Hematopoietic multipotent progenitor cell treated with erythropoietin and hydrocortisone succinate and interleukin-3 and kit ligand, for 4 days (in vitro differentiated cells): ENCODE data around the gene HIGD2A.
"Not testable (repeated sequence)": the region's sequence is repeated elsewhere in the genome, so short reads cannot be mapped to it uniquely, and the experiment has no call there.

Experiments
- DNase-seq: peaks from one replicate; pipeline ENCODE4 v3.0.0-alpha.2; 2015

Gene HIGD2A

DNA sequence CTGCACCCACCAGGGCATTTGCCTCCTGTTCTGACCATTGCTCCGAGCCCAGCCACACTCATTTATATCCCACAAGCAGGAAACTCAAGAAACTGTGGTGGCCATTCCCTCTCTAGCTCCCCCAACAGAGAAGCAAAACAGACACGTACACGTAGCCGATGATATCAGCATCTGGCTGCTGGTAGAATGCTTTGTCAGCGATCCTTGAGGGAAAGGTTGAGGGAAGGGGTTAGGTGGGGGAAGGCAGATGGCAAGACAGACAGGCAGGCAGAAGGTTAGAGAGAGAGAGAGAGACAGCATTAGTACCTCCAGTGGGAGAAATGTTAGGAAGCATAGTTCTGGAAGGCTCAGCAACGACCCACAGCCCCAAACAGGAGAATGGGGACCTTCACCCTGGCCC, 7.8 kb downstream of the HIGD2A start:
- DNase-seq = no peak

- DNase-seq = no peak
Observed at GRCh38 chr5:176397736-176398420, 9.3 kb downstream of the HIGD2A start.

DNA sequence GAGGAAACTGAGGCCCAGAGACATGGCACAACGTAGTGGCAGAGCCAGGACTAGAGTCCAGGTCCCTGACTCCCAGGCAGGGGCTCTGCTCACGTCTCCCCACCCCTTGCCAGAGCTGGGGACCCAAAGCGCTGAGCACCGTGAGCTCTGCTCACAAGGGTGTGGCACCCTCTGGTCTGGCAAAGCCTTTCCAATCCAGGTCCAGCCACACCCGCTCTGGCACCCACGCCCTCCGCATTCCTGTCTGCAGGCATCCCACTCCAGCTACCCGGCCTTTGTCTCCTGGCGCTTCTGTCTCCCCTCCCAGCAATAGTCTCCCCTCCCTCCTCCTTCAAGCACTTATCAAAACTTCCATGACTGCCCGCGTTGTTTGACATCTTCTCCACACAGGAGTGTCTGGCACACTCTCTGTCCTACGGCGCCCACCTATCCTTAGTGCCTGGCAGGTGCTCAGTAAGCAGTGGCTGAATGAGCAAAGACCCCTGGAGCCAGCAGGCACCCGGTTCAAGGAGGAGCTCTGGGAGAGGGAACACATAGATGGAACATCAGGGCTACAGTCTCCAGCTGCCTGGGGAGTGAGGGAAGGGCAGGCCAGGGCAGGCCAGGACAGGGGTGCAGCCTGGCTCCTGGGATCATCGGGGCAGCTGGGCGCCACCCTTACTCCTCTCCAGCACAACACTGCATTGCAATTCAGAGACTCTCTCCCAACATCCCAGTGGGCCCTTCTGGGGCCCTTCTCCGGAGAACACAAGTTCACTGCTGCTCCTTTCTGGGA, 12.0 kb downstream of the HIGD2A start:
- DNase-seq = no peak

DNA sequence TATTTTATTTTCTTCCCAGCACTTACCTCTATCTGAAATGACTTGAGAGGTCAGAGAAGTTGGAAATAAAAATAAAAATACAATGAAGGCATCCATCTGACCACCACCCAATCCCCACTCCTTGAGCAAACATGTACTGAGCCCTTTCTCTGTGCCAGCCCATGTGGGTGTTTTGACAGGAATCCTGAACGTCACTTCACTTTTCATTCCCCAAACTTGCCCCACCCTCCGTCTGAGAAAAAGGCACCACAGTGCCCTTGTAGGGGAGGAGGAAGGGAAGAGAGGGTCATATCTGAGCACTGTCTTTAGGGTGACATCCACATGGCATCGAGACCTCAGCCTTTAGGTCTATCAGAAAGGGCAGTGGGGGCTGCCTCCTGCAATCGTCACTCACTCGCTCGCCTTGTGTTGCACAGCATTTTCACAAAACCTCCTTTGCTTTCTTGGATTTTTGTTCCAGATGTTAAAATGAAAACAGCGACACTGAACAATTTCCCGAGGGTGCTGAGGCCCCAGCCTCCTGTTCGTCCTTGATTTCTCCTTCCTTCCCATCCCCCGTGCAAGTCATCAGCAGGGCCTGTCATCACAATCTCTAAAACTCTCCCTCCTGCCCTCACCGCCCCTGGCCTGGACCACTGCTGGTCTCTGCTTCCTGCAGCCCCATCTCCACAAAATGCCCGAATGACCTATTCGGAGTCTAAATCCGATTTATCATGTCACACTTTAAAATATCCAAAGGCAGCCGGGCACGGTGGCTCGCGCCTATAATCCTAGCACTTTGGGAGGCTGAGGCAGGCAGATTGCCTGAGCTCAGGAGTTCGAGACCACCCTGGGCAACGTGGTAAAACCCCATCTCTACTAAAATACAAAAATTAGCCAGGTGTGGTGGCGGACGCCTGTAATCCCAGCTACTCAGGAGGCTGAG, 13.0 kb downstream of the HIGD2A start:
- no peak for DNase-seq

- no peak for DNase-seq
Observed at GRCh38 chr5:176405656-176406435, 17.3 kb downstream of the HIGD2A start.

DNA sequence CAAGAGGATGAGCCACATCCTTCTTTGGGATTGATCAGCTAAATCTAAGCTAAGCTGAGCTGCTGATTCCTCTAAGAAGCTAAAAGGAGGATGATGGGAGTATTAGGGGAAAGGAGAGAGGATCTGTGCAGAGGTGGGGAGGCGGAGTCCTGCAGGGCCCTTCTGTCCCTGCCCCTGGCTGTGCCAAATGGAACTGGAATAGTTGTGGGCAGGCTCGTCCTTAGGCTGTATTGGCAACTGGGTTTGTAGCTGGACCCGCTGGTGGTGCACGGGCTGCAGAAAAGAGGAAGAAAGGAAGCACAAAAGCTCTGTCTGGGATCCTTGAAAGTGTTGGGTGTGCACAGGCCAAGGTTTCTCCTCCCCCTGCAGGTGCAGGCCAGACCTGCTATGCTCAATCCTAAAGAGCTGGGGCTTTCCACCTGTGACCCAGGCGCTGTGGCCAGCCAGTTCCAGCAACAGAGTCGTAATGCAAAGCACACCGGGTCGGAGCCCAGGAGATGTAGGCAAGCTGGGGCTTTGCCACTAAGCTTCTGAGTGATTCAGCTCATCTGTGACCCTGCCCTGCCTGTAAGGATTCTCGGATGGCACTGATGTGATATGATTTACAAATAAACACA, 18.0 kb downstream of the HIGD2A start:
- no peak for DNase-seq

DNA sequence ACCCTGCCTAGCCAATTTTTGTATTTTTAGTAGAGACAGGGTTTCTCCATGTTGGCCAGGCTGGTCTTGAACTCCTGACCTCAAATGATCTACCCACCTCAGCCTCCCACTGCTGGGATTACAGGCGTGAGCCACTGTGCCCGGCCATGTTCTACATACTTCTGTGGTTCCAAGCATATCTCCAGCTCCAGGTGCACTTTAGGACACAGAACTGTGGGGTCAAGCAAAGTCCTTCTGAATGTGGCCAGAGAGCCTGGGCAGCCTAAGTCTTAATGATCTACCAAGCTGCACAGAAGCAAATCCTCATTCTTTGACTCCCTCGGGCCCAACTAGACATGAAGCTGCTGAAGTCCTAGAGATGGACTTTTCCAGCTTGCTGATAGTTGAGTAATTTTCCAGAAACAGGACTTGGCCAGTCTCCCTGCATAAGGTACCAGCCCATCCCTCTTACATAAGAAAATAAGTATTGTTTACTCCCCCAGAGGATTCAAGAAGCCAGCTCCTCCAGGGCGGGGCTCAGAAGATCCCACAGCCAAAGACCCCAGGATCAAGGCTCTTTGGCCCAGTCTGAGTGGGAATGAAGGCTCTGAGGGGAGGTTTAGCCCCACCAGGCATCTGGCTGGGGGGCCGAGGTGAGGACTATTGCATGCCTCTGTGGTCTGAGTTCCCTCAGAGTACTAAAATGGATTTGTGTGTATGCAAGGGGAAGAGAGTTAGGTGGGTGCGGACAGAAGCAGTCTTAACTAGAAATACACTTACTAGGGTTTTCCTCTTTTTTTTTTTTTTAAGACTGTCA, 19.1 kb downstream of the HIGD2A start:
- DNase-seq = no peak

- DNase-seq = not testable (repeated sequence)
Observed at GRCh38 chr5:176408252-176408573, 19.7 kb downstream of the HIGD2A start.

DNA sequence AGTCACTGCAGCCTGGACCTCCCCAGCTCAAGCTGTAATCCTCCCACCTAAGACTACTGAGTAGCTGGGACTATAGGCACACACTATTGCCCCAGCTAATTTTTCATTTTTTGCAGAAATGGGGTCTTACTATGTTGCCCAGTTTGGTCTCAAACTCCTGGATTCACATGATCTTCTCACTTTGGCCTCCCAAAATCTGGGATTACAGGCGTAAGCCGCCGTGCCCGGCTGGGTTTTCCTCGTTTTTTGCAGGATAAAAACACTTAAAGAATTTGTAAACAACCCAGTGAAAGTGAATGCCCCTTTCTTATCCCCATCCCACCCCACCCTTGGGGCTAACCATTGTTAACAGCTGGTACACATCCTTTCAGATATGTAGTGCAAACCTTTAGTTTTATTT, 20.0 kb downstream of the HIGD2A start:
- DNase-seq = no peak

DNA sequence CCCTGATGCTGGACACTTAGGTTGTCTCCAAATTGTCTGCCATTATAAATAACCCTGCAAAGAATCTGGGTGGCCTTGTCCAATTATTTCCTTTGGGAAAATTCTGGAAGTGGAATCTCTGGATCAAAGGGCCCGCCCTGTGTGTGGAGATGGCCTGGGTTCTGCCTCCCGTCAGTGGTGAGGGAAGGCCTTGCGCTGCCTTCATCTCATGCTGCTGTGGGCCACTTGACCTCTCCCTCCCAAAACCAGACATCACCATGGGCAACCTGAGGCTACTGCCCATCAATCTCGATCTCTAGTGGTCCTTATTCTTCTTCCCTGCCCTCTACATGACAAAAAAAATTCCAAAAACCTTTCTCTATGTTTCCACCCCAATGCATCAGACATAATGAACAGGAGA, 21.2 kb downstream of the HIGD2A start:
- DNase-seq = no peak

- no peak for DNase-seq
Observed at GRCh38 chr5:176410486-176411180, 22.1 kb downstream of the HIGD2A start.

- no peak for DNase-seq
Observed at GRCh38 chr5:176412517-176413254, 24.1 kb downstream of the HIGD2A start.

DNA sequence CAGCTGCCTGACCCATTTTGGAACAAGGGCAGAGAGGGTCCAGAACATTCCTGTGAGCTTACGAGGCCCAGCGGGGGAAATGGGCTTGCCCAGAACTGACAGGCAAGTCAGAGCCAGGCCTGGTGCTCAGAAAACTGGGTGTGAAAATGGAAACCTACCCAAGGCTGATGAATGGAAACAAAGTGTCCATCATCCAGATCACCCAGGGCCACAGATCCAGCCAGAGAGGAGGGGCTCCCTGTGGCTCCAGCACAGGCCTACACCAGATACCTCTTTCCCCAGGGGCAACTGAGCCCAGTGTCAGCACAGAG, 24.7 kb downstream of the HIGD2A start:
- no peak for DNase-seq

DNA sequence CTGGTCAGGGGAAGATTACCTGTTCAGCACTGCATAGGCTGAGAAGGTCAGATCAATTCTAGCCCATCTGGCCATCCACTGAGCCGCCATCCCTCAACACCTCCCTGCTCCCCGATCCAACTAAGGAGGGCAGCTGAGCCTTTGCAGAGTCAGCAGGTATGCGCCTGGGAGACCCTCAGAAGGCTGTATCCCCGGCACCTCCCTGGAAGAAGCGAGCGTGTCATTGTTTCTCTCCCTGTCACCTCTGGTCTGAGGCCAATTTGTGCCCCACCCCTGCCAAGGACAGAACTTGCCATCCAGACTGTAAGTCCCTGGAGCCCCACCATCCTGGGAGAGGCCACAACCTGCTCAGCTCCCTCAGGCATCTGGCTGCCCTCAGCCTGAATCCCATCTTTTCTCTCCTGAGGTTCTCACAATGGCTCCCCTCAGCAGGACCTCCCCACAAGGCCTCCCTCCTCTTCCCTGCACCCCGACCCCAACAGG, 25.2 kb downstream of the HIGD2A start:
- DNase-seq = no peak

- DNase-seq = no peak
Observed at GRCh38 chr5:176414704-176415103, 26.2 kb downstream of the HIGD2A start.

GRCh38 chr5:176415240-176415951, 26.8 kb downstream of the HIGD2A start:
- no peak for DNase-seq

DNA sequence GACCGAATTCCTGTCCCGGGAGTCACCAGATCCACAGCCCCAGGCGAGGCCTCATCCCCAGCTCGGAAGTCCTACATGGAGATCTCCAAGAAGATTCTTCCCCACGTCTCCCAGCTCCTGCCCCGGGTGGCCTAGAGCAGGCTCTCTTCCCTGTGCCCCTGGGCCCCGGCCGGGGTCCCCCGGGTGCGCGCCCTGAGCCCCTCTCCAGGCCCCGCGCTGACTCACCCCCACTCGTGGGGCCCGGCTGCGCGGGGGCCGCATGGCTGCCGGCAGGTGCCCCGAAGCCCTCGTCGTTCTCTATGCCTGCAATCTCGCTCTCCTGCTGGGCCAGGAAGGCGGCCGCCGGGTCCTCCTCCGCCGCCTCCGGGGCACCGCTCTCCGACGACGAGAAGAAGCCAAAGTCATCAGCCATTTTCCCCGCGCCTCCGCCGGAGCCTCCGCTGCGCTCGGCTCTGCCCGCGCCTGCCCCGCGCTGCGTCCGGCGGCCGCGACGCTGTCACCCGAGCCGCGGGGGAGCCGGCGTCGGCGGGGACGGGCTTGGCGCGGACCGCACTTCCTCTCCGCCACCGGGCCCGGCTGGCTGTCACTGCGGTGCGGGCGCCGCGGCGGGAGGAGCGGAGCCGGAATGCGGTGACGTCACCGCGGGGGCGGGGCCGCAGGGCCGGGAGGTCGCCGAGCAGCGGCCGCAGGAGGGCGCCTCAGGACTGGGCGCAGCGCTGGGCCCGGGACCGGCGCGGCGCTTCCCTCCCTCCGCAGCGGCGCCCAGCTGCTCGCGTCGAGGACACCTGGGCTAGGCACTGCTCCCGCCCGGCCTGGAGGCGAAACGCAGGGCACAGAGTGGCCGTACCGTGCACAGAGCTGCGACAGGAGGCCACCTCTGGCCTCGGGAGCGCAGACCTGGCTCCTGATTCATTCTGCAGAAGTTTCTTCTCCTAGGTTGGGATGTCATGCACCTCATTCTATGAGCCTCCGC, 27.7 kb downstream of the HIGD2A start, which contains the start of gene CLTB:
CLTB (minus strand) TSS at position 588 of the 973 bp plus-strand sequence; CDS start at position 412, 176 bp downstream.
- DNase-seq = peak; percentile 92

DNA sequence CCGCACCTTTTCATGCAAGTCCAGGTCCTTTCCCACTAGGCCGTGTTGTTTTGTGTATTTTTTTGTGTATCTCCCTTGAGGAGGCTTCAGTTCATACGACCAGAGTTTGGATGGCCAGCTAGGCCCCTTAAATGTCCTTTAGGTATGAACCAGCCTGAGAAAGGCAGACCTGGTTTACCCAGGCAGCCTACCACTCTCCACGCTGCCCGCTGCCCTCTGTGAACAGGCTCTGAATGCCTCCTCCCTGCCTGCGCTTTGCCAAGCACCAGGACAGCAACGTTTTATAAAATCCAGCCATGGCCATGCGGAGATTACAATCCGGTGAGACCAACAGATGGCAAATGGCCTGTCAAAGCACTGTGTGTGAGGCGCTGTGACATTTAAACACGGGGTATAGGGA, 28.4 kb downstream of the HIGD2A start:
- no peak for DNase-seq
